Suprapubic skin (tissue), 4 donors: ENCODE measurements around the gene UBAC1. TPM values are rescaled to one million over a fixed set of nuclear protein-coding genes. Genes with fewer than 3 reads are reported as not detected.

Experiments
- DNase-seq, 2 donors: peaks; one replicate each; pipeline ENCODE4 v3.0.0-alpha.2; 2019; ENCODE audit warnings: low spot score in 2 of 2
- H3K27ac ChIP-seq: fragments of 200-600 bp; sonication (generic); one replicate; pipeline ENCODE4 v1.5.1; 2019
- H3K27me3 ChIP-seq: fragments of 200-600 bp; sonication (generic); one replicate; pipeline ENCODE4 v1.5.1; 2019
- H3K36me3 ChIP-seq: fragments of 200-600 bp; sonication (generic); one replicate; pipeline ENCODE4 v1.5.1; 2019
- H3K4me1 ChIP-seq: fragments of 200-600 bp; sonication (generic); one replicate; pipeline ENCODE4 v1.5.1; 2019
- H3K4me3 ChIP-seq: fragments of 200-600 bp; sonication (generic); one replicate; pipeline ENCODE4 v1.5.1; 2019; ENCODE audit warnings: mild to moderate bottlenecking
- H3K9me3 ChIP-seq: fragments of 200-600 bp; sonication (generic); one replicate; pipeline ENCODE4 v1.5.1; 2019
- EP300 ChIP-seq: sonication (generic); formaldehyde crosslinking; IDR thresholded peaks from one replicate; pipeline ENCODE4 v1.6.1; 2017; ENCODE audit warnings: antibody characterized with exemption
- POLR2A ChIP-seq, 2 donors: fragments of 450-650 bp; IDR thresholded peaks; one replicate each; pipeline ENCODE4 v1.6.1; 2017; ENCODE audit warnings: antibody characterized with exemption in 2 of 2, mild to moderate bottlenecking in 2 of 2, moderate library complexity in 2 of 2
- POLR2AphosphoS5 ChIP-seq, 3 donors: sonication (generic); formaldehyde crosslinking; IDR thresholded peaks; one replicate each; pipeline ENCODE4 v1.6.1; 2017; ENCODE audit warnings: antibody characterized with exemption in 3 of 3
- WGBS: methylation state at CpG from one replicate; pipeline ENCODE4 v1.1.5; 2018; 5-methylcytosine and 5-hydroxymethylcytosine counted together
- total RNA-seq, 4 donors: library from RNA; depleted of rRNA; stranded (reverse); fragments of >200 nt; gene quantifications; one replicate each; pipeline ENCODE4 v1.1.0, GENCODE V29; 2016
- TF ChIP-seq, protein P1 (sequence below), 2 donors: fragments of 200-600 bp in 1 of 2; fragments of 450-650 bp in 1 of 2; sonication (generic) in 1 of 2; IDR thresholded peaks; one replicate each; pipeline ENCODE4 v1.5.1; 2016 to 2019; ENCODE audit warnings: antibody characterized with exemption in 2 of 2, mild to moderate bottlenecking in 1 of 2, moderate library complexity in 1 of 2

UBAC1 gene
- total RNA-seq, 4 donors from 2014 or later: 68.2 to 94.5 (median 83.8) TPM

DNA sequence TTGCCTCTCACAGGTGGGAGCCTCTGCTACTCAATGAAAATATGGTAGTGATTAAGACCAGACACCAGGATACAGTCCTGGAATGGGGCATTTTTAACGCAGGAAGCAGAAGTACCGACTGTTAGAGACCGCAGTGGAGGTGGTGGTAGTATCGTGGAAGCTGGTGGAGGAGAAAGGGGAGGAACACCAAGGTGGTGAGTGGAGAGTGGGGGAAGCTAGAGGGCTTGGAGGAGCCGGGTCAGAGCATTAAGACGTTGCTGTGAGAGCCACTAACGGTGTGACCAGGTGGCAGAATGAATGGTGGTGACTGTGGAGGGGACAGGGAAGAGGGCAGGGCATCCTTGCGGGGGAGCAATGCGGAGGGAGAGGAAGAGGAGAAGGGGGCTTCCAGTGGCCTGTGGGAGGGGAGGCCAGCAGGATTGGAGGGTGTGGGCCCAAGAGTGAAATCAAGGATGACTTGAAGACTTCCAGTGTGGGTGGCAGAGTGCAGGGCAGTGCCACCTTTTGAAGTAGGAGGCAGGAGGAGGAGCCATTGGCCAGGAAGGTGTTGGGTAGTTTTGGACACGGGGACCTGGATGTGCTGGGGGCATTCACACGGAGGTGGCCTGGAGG is 1.6 kb upstream of the UBAC1 start:
- H3K4me1 ChIP-seq: peaks cover 40% of the 10 kb centered on the region
- TF ChIP-seq, protein P1, sequence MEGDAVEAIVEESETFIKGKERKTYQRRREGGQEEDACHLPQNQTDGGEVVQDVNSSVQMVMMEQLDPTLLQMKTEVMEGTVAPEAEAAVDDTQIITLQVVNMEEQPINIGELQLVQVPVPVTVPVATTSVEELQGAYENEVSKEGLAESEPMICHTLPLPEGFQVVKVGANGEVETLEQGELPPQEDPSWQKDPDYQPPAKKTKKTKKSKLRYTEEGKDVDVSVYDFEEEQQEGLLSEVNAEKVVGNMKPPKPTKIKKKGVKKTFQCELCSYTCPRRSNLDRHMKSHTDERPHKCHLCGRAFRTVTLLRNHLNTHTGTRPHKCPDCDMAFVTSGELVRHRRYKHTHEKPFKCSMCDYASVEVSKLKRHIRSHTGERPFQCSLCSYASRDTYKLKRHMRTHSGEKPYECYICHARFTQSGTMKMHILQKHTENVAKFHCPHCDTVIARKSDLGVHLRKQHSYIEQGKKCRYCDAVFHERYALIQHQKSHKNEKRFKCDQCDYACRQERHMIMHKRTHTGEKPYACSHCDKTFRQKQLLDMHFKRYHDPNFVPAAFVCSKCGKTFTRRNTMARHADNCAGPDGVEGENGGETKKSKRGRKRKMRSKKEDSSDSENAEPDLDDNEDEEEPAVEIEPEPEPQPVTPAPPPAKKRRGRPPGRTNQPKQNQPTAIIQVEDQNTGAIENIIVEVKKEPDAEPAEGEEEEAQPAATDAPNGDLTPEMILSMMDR (IDR thresholded peaks at IDR 0.05): no peak
- TF ChIP-seq EP300 (no peak), POLR2A (IDR thresholded peaks at IDR 0.05) (no peak), POLR2AphosphoS5 (IDR thresholded peaks at IDR 0.05) (no peak)

DNA sequence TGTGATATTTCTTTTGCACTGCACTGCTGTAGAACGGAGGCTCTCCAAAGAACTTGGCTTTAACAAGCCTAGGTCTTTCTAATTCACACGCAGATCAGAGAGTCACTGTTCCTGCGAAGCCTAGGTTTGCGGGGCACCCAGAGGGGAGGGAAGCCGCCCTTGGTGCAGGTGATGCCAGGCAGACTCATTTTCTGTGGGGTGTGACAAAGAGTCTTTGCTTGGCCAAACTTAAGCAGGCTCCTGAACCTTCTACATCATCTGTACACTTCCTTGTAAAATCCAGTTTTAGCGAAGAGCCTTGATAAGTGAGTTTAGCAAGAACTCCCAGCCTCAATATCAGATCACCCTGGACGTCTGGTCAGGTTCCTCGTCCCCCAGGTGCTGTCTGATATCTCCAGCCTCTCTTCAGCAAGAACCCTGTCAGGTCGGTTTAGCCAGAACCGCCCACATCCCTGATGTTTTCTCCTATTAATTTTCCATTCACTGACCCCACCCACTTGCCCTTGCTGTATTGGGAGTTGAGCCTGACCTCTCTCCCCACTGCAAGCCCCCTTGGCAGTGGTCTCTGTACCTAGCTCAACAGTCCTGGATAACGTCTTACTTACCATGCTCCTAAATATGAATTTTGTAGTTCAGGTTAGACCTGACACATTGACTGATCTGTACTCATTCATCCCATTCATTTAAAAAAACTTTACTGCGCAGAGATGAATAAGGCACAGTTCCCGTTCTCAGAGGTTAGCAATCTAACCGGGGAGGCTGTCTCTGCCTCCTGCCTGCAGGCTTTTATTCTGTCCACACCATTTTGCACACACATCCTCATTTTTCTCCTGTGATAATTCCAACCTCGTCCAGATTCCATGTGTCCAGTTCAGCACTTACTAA is 880 bp upstream of the UBAC1 start:
- Histone ChIP-seq H3K36me3 (no peaks in the 10 kb centered on the region), H3K27ac (no peak overlapping the region), H3K4me1 (peaks cover 32% of the 10 kb centered on the region), H3K27me3 (no peaks in the 10 kb centered on the region), H3K4me3 (peak overlapping the region; percentile 95), H3K9me3 (no peaks in the 10 kb centered on the region)
- TF ChIP-seq EP300 (no peak), POLR2A (IDR thresholded peaks at IDR 0.05) (no peak), POLR2AphosphoS5 (IDR thresholded peaks at IDR 0.05) (no peak)
- TF ChIP-seq, protein P1 (IDR thresholded peaks at IDR 0.05): no peak
- WGBS: 35% methylated on average over 15 of the region's 15 CpGs
- DNase-seq: no peak

More for the DNA sequence above, 1.6 kb upstream of the UBAC1 start:
- no peaks in the 10 kb centered on the region for H3K36me3 ChIP-seq
- no peaks in the 10 kb centered on the region for H3K27me3 ChIP-seq
- no peaks in the 10 kb centered on the region for H3K9me3 ChIP-seq
- no peak overlapping the region for H3K27ac ChIP-seq
- no peak for DNase-seq
- H3K4me3 ChIP-seq: no peak overlapping the region
- WGBS: 61% methylated on average over 11 of the region's 11 CpGs

DNA sequence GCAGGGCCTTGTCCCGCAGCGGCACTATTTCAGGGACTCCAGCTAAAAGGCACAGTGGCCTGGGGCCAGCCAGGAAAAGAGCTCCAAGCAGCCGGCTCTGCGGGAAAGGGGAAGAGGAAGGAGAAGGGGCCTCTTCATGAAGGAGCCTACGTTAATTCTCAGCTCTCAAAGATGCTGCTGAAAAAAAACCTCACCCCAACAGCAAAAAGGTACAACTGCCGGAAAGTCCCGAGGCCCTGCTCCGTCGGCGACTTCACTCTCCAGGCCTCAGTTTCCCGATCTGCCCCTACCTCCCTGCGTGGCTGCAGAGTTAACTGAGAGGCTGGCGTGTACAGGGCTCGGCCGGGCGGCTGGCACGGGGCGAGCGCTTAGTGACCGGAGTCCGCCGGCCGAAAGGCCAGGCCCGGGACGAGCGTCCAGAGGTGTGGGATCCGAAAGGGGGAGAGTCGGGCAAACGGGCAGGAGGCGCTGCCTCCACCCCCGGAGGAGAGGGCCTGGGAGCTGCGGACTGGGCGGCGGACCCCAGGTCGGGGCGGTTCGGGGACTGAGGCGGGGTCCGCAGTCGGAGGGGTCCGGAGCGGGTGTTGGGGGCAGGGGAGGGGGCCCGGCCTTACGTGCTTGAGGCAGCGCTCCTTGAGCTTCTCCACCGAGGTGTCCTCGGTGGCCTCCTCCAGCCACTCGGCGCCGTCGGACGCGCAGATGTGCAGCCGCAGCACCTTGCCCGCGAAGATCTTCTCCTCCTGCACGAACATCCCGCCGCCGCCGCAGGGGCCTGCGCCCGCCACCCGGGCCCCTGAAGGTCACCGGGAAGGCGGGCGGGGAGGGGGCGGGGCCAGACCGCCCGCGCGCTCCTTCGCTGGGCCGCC is 529 bp downstream of the UBAC1 start:
- TF ChIP-seq POLR2A (IDR thresholded peaks at IDR 0.05): no peak
- no peak for TF ChIP-seq EP300
- WGBS: 0% methylated on average over 12 of the region's 74 CpGs
- H3K36me3 ChIP-seq: no peaks in the 10 kb centered on the region
- H3K27me3 ChIP-seq: no peaks in the 10 kb centered on the region
- peak in 1 of 2 donors; percentile 81 for DNase-seq
- H3K27ac ChIP-seq: peak overlapping the region; percentile 89
- peaks cover 32% of the 10 kb centered on the region for H3K4me1 ChIP-seq
- H3K9me3 ChIP-seq: no peaks in the 10 kb centered on the region
- H3K4me3 ChIP-seq: peak overlapping the region; percentile 95

DNA sequence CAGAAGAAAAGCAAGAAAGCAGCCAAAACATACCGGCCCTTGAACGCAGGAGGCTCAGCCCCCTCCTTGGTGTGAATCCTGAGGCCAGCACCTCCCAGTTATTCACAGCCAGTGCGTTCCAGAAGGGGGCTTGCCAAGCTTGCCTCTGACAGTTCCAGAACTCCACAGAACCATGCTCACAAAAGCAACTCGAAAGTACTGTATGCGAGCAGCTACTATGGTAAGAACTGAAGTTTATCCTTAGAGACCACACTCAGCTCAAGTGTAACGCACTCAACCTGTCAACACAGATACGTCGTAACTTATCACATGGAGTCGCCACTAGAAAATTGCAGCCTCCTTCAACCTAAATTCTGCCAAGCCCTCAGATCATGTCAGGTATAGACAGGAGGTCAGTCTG is 1.4 kb downstream of the UBAC1 start:
- H3K4me1 ChIP-seq: peaks cover 32% of the 10 kb centered on the region
- 19% methylated on average over 9 of the region's 9 CpGs for WGBS
- peaks cover 3% of the 10 kb centered on the region for H3K36me3 ChIP-seq
- H3K27me3 ChIP-seq: no peaks in the 10 kb centered on the region
- no peaks in the 10 kb centered on the region for H3K9me3 ChIP-seq
- TF ChIP-seq POLR2A (IDR thresholded peaks at IDR 0.05) (no peak), EP300 (no peak), POLR2AphosphoS5 (IDR thresholded peaks at IDR 0.05) (no peak)
- TF ChIP-seq, protein P1 (IDR thresholded peaks at IDR 0.05): no peak
- no peak overlapping the region for H3K27ac ChIP-seq
- H3K4me3 ChIP-seq: peak overlapping the region; percentile 95
- no peak for DNase-seq

DNA sequence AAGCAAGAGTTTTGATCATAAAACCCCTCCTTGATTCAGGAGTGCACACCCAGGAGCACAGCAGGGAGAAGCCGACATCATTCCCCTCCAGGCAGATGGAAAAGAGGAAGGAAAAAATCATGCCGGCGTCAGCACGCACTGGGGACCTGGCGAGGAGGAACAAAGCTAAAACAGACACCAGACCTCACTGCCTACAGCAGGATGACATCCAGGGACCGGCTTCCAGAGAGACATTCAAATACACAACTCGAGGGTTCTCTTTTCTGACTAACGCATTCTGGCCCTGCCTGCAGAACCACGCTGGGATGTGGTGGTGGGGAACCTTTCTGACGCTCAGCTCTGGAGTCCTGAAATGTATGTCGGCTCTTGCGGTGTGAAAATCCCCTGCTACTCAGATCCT is 2.7 kb downstream of the UBAC1 start:
- DNase-seq: no peak
- TF ChIP-seq POLR2AphosphoS5 (IDR thresholded peaks at IDR 0.05) (no peak), EP300 (no peak), POLR2A (IDR thresholded peaks at IDR 0.05) (no peak)
- TF ChIP-seq, protein P1 (IDR thresholded peaks at IDR 0.05): no peak
- Histone ChIP-seq H3K36me3 (peaks cover 11% of the 10 kb centered on the region), H3K27me3 (no peaks in the 10 kb centered on the region), H3K4me3 (no peak overlapping the region), H3K9me3 (no peaks in the 10 kb centered on the region), H3K27ac (no peak overlapping the region), H3K4me1 (peaks cover 32% of the 10 kb centered on the region)
- WGBS: 62% methylated on average over 12 of the region's 12 CpGs
